GM12872 (cell line): Measurements from ENCODE around the gene LRRC55.

Source experiments
- TF ChIP-seq, protein P1 (sequence below): IDR thresholded peaks from 3 replicates; pipeline ENCODE4 v1.5.1; 2011; ENCODE audit warnings: low read depth, mild to moderate bottlenecking, low read length, moderate library complexity; ENCODE audit not compliant: insufficient read depth

Gene LRRC55, protein sequence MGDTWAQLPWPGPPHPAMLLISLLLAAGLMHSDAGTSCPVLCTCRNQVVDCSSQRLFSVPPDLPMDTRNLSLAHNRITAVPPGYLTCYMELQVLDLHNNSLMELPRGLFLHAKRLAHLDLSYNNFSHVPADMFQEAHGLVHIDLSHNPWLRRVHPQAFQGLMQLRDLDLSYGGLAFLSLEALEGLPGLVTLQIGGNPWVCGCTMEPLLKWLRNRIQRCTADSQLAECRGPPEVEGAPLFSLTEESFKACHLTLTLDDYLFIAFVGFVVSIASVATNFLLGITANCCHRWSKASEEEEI

DNA sequence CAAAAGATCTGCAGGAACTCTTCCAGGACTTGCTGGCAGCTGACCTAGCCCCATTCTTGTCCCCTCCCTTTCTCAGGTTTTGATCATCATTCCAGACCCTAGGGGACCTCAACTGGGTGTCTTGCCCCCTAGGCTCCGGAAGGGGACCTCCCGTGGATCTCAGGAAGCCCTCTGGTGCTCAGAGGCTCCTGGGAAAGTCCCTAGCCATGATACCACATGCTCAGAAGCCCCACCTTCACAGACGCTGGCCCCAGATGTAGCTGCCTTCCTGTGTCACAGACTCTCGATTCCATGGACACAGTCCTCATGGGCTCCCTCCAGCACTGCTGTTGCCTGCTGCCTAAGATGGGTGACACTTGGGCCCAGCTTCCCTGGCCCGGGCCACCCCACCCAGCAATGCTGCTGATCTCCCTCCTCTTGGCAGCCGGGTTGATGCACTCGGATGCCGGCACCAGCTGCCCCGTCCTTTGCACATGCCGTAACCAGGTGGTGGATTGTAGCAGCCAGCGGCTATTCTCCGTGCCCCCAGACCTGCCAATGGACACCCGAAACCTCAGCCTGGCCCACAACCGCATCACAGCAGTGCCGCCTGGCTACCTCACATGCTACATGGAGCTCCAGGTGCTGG, at the start of gene LRRC55:
LRRC55 (plus strand) TSS at position 276 of the 628 bp plus-strand sequence; CDS start at position 346, 70 bp downstream.
- TF ChIP-seq, protein P1, sequence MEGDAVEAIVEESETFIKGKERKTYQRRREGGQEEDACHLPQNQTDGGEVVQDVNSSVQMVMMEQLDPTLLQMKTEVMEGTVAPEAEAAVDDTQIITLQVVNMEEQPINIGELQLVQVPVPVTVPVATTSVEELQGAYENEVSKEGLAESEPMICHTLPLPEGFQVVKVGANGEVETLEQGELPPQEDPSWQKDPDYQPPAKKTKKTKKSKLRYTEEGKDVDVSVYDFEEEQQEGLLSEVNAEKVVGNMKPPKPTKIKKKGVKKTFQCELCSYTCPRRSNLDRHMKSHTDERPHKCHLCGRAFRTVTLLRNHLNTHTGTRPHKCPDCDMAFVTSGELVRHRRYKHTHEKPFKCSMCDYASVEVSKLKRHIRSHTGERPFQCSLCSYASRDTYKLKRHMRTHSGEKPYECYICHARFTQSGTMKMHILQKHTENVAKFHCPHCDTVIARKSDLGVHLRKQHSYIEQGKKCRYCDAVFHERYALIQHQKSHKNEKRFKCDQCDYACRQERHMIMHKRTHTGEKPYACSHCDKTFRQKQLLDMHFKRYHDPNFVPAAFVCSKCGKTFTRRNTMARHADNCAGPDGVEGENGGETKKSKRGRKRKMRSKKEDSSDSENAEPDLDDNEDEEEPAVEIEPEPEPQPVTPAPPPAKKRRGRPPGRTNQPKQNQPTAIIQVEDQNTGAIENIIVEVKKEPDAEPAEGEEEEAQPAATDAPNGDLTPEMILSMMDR = no peak

DNA sequence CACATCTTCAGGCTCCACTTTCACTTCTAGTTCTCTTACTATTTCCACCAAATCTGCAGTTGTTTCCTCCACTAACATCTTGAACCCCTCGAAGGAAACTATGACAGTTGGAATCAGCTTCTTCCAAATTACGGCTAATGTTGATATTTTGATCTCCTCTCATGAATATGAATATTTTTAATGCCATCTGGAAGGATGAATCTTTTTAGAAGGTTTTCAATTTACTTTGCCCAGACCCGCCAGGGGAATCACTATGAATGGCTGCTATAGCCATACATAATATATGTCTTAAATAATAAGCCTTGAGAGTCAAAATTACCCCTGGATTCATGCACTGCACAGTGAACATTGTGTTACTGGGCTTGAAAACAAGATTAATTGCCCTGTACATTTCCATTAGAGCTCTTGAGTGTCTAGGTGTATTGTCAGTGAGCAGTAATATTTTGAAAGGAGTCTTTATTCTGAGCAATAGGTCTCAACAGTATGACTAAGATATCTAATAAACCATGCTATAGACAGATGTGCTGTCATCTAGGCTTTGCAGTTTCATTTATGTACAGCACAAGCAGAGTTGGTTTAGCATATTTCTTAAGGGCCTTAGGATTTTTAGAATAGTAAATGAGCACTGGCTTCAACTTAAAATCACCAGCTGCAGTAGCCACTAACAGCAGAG, 48.3 kb upstream of the LRRC55 start:
- TF ChIP-seq, protein P1 = no peak

DNA sequence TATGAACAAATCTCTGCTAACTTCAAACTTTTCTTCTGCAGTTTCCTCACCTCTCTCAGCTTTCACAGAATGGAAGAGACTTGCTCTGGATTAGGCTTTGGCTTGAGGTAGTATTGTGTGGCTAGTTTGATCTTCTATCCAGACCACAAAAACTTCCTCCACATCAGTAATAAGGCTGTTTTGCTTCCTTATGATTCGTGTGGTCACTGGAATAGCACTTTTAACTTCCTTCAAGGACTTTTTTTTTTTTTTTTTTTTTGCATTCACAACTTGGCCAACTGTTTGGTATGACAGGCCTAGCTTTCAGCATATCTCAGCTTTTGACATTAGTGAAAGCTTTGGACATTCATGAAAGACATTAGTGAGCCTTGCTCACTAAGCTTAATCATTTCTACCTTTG, 47.5 kb upstream of the LRRC55 start:
- TF ChIP-seq, protein P1 = no peak

DNA sequence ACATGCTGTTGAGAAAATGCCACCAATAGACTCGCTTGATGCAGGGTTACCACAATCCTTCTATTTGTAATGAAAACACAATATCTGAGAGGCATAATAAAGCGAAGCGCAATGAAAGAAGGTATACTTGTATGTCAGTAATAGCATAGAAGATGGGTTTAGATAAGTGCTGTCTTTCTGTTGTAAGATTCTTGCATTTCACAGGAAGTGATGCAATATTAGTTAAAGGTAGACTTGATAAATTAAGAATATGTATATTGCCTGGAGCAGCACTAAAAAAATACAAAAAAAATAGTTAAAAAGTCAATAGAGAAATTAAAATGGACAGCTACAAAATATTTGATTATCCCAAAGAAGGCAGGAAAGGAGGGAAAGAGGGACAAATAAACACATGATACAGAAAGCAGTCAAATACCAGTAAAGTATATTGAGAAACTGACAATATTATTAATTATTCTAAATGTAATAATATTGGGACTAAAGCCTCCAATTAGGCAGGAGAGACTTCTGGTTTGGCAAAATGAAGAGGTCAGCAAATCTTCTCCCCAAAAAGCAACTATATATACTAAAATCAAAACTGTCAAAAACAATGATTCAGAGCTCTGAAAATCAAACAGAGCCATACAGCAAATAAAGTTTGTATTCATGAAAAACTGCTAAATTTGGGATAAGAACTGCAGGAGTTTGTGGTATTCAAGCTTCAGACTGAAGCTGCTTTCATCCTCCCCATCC, 46.6 kb upstream of the LRRC55 start:
- TF ChIP-seq, protein P1 = no peak

DNA sequence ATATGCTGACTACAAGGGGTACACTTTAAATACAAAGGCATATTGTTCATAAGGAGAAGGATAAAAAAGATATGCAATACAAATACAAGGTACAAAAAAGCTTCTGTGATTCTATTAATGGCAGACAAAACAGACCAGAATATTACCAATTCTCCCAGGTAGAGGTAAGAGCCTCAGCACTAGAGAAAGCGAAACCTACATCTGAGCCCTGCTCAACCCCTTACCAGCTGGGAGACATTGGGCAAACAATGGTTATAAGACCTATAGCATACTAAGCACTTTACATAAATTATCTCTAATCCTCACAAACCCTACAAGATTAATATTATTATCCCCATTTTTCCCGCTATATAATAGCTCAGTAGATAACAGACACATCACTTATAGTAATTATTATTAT, 41.2 kb upstream of the LRRC55 start:
- TF ChIP-seq, protein P1 = no peak

DNA sequence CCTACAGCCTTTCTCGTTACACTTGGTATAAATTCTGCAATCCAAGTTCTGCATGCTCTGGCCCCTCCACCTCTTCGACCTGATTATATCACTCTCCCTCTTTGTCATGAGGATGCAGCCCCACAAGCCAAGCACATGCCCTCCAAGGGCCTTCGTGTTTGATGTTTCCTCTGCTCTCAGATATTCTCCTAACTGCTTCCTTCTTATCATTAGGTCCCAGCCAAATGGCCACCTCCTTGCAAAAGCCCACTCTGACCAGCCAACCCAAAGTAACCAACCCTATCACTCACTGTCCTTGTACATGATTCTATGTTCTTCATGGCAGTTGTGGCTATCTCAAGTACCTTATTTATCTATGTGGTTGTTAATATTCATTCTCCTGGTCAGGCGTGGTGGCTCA, 38.3 kb upstream of the LRRC55 start:
- TF ChIP-seq, protein P1 = no peak

DNA sequence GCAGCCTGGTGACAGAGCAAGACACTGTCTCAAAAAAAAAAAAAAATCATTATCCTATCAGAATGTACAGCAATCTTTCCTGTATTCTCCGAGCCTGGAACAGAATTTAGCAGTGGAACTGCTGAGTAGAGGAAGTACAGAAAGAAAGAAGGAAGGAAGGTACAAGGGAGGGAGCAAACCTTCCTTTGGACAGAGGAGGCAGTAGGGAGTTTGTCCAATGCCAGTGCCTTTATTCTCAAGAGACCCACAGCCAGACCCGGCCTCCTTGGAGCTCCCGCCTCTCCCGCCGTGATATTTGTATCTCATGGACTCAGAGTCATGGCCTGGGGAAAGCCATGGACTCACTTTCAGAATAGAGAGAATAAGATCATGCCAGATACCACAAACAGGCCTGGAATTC, 37.7 kb upstream of the LRRC55 start:
- TF ChIP-seq, protein P1 = no peak
